ENCODE results near the gene CD101. TPM values are rescaled to one million over a fixed set of nuclear protein-coding genes. Genes with fewer than 3 reads are reported as not detected.

The CD101 gene
- total and polyA plus RNA-seq, 4 donors: 2.0 to 17.8 (median 4.4) TPM

- Histone ChIP-seq H3K27ac (ENCODE audit: low read depth in 1 of 2, low read length in 1 of 2) (no peak overlapping the region), H3K4me1 (ENCODE audit: control insufficient read depth in 5 of 5, insufficient read depth in 5 of 5, low read length in 5 of 5) (peaks cover 0 to 2% (median 0%) of the 10 kb centered on the region in 5 donors), H3K9me3 (ENCODE audit: control insufficient read depth in 4 of 4, insufficient read depth in 3 of 4, low read length in 3 of 4) (no peaks in the 10 kb centered on the region), H3K4me3 (no peak overlapping the region), H3K36me3 (ENCODE audit: control insufficient read depth in 4 of 4, insufficient read depth in 4 of 4, low read length in 4 of 4) (peaks cover 0 to 10% (median 2%) of the 10 kb centered on the region in 4 donors), H3K27me3 (ENCODE audit: control insufficient read depth in 3 of 3, insufficient read depth in 3 of 3, low read length in 2 of 3) (no peaks in the 10 kb centered on the region), H3K9ac (ENCODE audit: insufficient read depth in 1 of 2, low read length in 2 of 2) (no peak overlapping the region)
- ATAC-seq (ENCODE audit: insufficient read depth, low FRiP score) (no peak), DNase-seq (no peak)
- TF ChIP-seq CTCF (IDR thresholded peaks at IDR 0.05; ENCODE audit: control extremely low read depth, extremely low read depth): no peak
- 64 to 80% methylated on average over 29 of the region's 29 CpGs for WGBS, 2 donors
These were observed 14.9 kb upstream of the CD101 start for GRCh38 chr1:116986421-116987255.

GRCh38 chr1:116987256-116987555, 14.4 kb upstream of the CD101 start:
- no peak overlapping the region for H3K27ac ChIP-seq (ENCODE audit: low read depth in 1 of 2, low read length in 1 of 2)
- peaks cover 0 to 10% (median 2%) of the 10 kb centered on the region in 4 donors for H3K36me3 ChIP-seq (ENCODE audit: control insufficient read depth in 4 of 4, insufficient read depth in 4 of 4, low read length in 4 of 4)
- no peaks in the 10 kb centered on the region for H3K27me3 ChIP-seq (ENCODE audit: control insufficient read depth in 3 of 3, insufficient read depth in 3 of 3, low read length in 2 of 3)
- H3K9ac ChIP-seq (ENCODE audit: insufficient read depth in 1 of 2, low read length in 2 of 2): no peak overlapping the region
- peaks cover 0 to 2% (median 0%) of the 10 kb centered on the region in 5 donors for H3K4me1 ChIP-seq (ENCODE audit: control insufficient read depth in 5 of 5, insufficient read depth in 5 of 5, low read length in 5 of 5)
- H3K4me3 ChIP-seq: no peak overlapping the region
- no peak for TF ChIP-seq CTCF (IDR thresholded peaks at IDR 0.05; ENCODE audit: control extremely low read depth, extremely low read depth)
- peak in 1 of 3 donors; percentile 25 for DNase-seq
- no peak for ATAC-seq (ENCODE audit: insufficient read depth, low FRiP score)
- 43 to 70% methylated on average over 11 of the region's 11 CpGs for WGBS, 2 donors
- H3K9me3 ChIP-seq (ENCODE audit: control insufficient read depth in 4 of 4, insufficient read depth in 3 of 4, low read length in 3 of 4): no peaks in the 10 kb centered on the region

- H3K9me3 ChIP-seq (ENCODE audit: control insufficient read depth in 4 of 4, insufficient read depth in 3 of 4, low read length in 3 of 4): no peaks in the 10 kb centered on the region
- WGBS, 2 donors: 90 to 94% methylated on average over 7 of the region's 7 CpGs
- peaks cover 0 to 2% (median 0%) of the 10 kb centered on the region in 5 donors for H3K4me1 ChIP-seq (ENCODE audit: control insufficient read depth in 5 of 5, insufficient read depth in 5 of 5, low read length in 5 of 5)
- peaks cover 0 to 10% (median 2%) of the 10 kb centered on the region in 4 donors for H3K36me3 ChIP-seq (ENCODE audit: control insufficient read depth in 4 of 4, insufficient read depth in 4 of 4, low read length in 4 of 4)
- DNase-seq (no peak), ATAC-seq (ENCODE audit: insufficient read depth, low FRiP score) (no peak)
- no peaks in the 10 kb centered on the region for H3K27me3 ChIP-seq (ENCODE audit: control insufficient read depth in 3 of 3, insufficient read depth in 3 of 3, low read length in 2 of 3)
- TF ChIP-seq CTCF (IDR thresholded peaks at IDR 0.05; ENCODE audit: control extremely low read depth, extremely low read depth): no peak
- no peak overlapping the region for H3K27ac ChIP-seq (ENCODE audit: low read depth in 1 of 2, low read length in 1 of 2)
- H3K9ac ChIP-seq (ENCODE audit: insufficient read depth in 1 of 2, low read length in 2 of 2): no peak overlapping the region
- no peak overlapping the region for H3K4me3 ChIP-seq
These were observed 13.3 kb upstream of the CD101 start for GRCh38 chr1:116988248-116988647.

All from lung (tissue), 12 donors.